HCT116 (cell line): ENCODE data around the gene EBLN2. TPM values are rescaled to one million over a fixed set of nuclear protein-coding genes. Genes with fewer than 3 reads are reported as not detected.

ENCODE experiments used
- ATAC-seq: fragments of 200-7000 bp; cut with Tn5 transposase; 2 replicates; pipeline ENCODE4 v1.9.1; 2020; ENCODE audit warnings: mild to moderate bottlenecking, moderate library complexity
- BruUV-seq: library from RNA; stranded (reverse); fragments of 400-500 nt; replicated peaks from 2 replicates; lab custom pipeline; 2021; lab: Mats Ljungman, UMichigan
- CTCF ChIA-PET: fragments of 300-600 bp; sonication (Branson Sonifier 250); formaldehyde crosslinking; loops from one replicate; lab custom pipeline; 2021; ENCODE audit warnings: antibody characterized with exemption; lab: Charles Lee
- POLR2A ChIA-PET: fragments of 300-600, 350-600 bp; sonication (Branson Sonifier 250); formaldehyde crosslinking; loops from one replicate; lab custom pipeline; 2021; ENCODE audit warnings: antibody characterized with exemption; lab: Charles Lee
- RAD21 ChIA-PET, 2 experiments: fragments of 300-600 bp; sonication (Branson Sonifier 250); formaldehyde crosslinking; loops; one replicate each; lab custom pipeline; 2023; ENCODE audit warnings: low total read pairs in 2 of 2; ENCODE audit not compliant: uncharacterized antibody in 2 of 2, unreplicated experiment in 2 of 2, low non-redundant PET in 1 of 2; lab: Charles Lee
- DNase-seq: peaks from one replicate; pipeline ENCODE4 v3.0.0-alpha.2; 2010; ENCODE audit warnings: low read depth, low spot score
- H2AFZ ChIP-seq: fragments of 200-600 bp; shearing (Covaris generic), sonication (generic); 2 replicates; pipeline ENCODE4 v1.6.1; 2017; ENCODE audit warnings: low read depth, mixed run types, mixed read lengths, antibody characterized with exemption, low read length; ENCODE audit not compliant: poor library complexity, severe bottlenecking
- H3K27ac ChIP-seq: 2 replicates; pipeline ENCODE4 v1.5.1; 2012; ENCODE audit warnings: low read depth, low read length
- H3K27me3 ChIP-seq: fragments of 200-600 bp; sonication (generic); 2 replicates; pipeline ENCODE4 v1.6.1; 2016; ENCODE audit warnings: mixed run types, low read length, mixed read lengths; ENCODE audit not compliant: insufficient read depth
- H3K36me3 ChIP-seq, 2 experiments: fragments of 200-500 bp in 1 of 2; fragments of 200-600 bp in 1 of 2; sonication (Bioruptor generic) in 1 of 2; sonication (generic) in 1 of 2; 2 replicates each; pipeline versions ENCODE4 v1.5.1 to v1.6.1; 2014 to 2016; ENCODE audit warnings: low read length in 2 of 2, inconsistent platforms in 1 of 2, mixed read lengths in 1 of 2, mixed run types in 1 of 2; ENCODE audit not compliant: insufficient read depth in 2 of 2, control insufficient read depth in 1 of 2
- H3K4me1 ChIP-seq, 2 experiments: fragments of 200-600 bp in 1 of 2; sonication (generic) in 1 of 2; 2 replicates each; pipeline versions ENCODE4 v1.5.1 to v1.6.1; 2012 to 2017; ENCODE audit warnings: low read length in 2 of 2, inconsistent platforms in 1 of 2, mild to moderate bottlenecking in 1 of 2, mixed read lengths in 1 of 2, mixed run types in 1 of 2, moderate library complexity in 1 of 2; ENCODE audit not compliant: insufficient read depth in 2 of 2, control insufficient read depth in 1 of 2
- H3K4me2 ChIP-seq: fragments of 200-600 bp; sonication (generic); 2 replicates; pipeline ENCODE4 v1.6.1; 2017; ENCODE audit warnings: mixed run types, low read length, mixed read lengths
- H3K4me3 ChIP-seq, 2 experiments: fragments of 200-600 bp in 1 of 2; sonication (generic) in 1 of 2; replicated peaks in 1 of 2; 2 replicates each; pipeline ENCODE4 v1.5.1; 2011 to 2016; ENCODE audit warnings: low read length in 2 of 2, control low read depth in 1 of 2, low read depth in 1 of 2, mild to moderate bottlenecking in 1 of 2, mixed read lengths in 1 of 2, mixed run types in 1 of 2
- H3K79me2 ChIP-seq: fragments of 200-600 bp; sonication (generic); 2 replicates; pipeline ENCODE4 v1.6.1; 2017; ENCODE audit warnings: mild to moderate bottlenecking, mixed run types, low read length, moderate library complexity, mixed read lengths; ENCODE audit not compliant: insufficient read depth
- H3K9ac ChIP-seq: fragments of 200-600 bp; sonication (generic); 2 replicates; pipeline ENCODE4 v1.6.1; 2016; ENCODE audit warnings: low read length, mixed read lengths
- H3K9me2 ChIP-seq: fragments of 200-600 bp; sonication (generic), shearing (Covaris generic); 2 replicates; pipeline ENCODE4 v1.6.1; 2017; ENCODE audit warnings: mixed run types, mild to moderate bottlenecking, moderate library complexity; ENCODE audit not compliant: insufficient read depth
- H3K9me3 ChIP-seq, 2 experiments: fragments of 200-500 bp in 1 of 2; fragments of 200-600 bp in 1 of 2; sonication (Bioruptor generic) in 1 of 2; sonication (generic) in 1 of 2; 2 replicates each; pipeline ENCODE4 v1.6.1; 2014 to 2017; ENCODE audit warnings: low read length in 2 of 2, mixed read lengths in 2 of 2, inconsistent platforms in 1 of 2, low read depth in 1 of 2, mild to moderate bottlenecking in 1 of 2, mixed run types in 1 of 2, moderate library complexity in 1 of 2; ENCODE audit not compliant: control insufficient read depth in 1 of 2, insufficient read depth in 1 of 2
- H4K20me1 ChIP-seq: fragments of 200-600 bp; sonication (generic), shearing (Covaris generic); 2 replicates; pipeline ENCODE4 v1.6.1; 2017; ENCODE audit warnings: mixed run types, mild to moderate bottlenecking, moderate library complexity; ENCODE audit not compliant: insufficient read depth
- CEBPB ChIP-seq: IDR thresholded peaks from 2 replicates; pipeline ENCODE4 v1.6.1; 2012; ENCODE audit warnings: low read depth
- EGR1 ChIP-seq: IDR thresholded peaks from 2 replicates; pipeline ENCODE4 v1.6.1; 2012; ENCODE audit warnings: low read depth
- ELF1 ChIP-seq: IDR thresholded peaks from 2 replicates; pipeline ENCODE4 v1.6.1; 2012; ENCODE audit warnings: low read depth, borderline replicate concordance
- EZH2 ChIP-seq: fragments of 200-600 bp; sonication (generic); IDR thresholded peaks from 2 replicates; pipeline ENCODE4 v1.6.1; 2017; ENCODE audit warnings: antibody characterized with exemption, mixed run types
- EZH2phosphoT487 ChIP-seq: fragments of 200-600 bp; IDR thresholded peaks from 2 replicates; pipeline ENCODE4 v1.6.1; 2018; ENCODE audit warnings: antibody characterized with exemption, borderline replicate concordance
- FOSL1 ChIP-seq: IDR thresholded peaks from 2 replicates; pipeline ENCODE4 v1.6.1; 2012; ENCODE audit warnings: low read depth
- JUND ChIP-seq: IDR thresholded peaks from 2 replicates; pipeline ENCODE4 v1.6.1; 2012
- POLR2A ChIP-seq: IDR thresholded peaks from 2 replicates; pipeline ENCODE4 v1.7.0; 2011; ENCODE audit warnings: borderline replicate concordance; ENCODE audit not compliant: insufficient read depth, insufficient read length; ENCODE audit errors: extremely low read depth
- POLR2AphosphoS5 ChIP-seq: IDR thresholded peaks from 2 replicates; pipeline ENCODE4 v1.6.1; 2011; ENCODE audit warnings: mild to moderate bottlenecking, low read depth, low read length, moderate library complexity
- RAD21 ChIP-seq: IDR thresholded peaks from 2 replicates; pipeline ENCODE4 v1.6.1; 2012; ENCODE audit warnings: low read depth, mild to moderate bottlenecking
- SP1 ChIP-seq: IDR thresholded peaks from 2 replicates; pipeline ENCODE4 v1.6.1; 2012; ENCODE audit warnings: low read depth
- SRF ChIP-seq: IDR thresholded peaks from 2 replicates; pipeline ENCODE4 v1.6.1; 2012; ENCODE audit warnings: low read depth
- TCF7L2 ChIP-seq: IDR thresholded peaks from 2 replicates; pipeline ENCODE4 v1.7.0; 2011; ENCODE audit warnings: borderline replicate concordance, inconsistent platforms; ENCODE audit not compliant: insufficient read depth, insufficient read length; ENCODE audit errors: extremely low read depth
- YY1 ChIP-seq: IDR thresholded peaks from 2 replicates; pipeline ENCODE4 v1.6.1; 2011; ENCODE audit warnings: low read length, low read depth, moderate library complexity, mild to moderate bottlenecking; ENCODE audit not compliant: insufficient replicate concordance; ENCODE audit errors: extremely low read depth
- ZFX ChIP-seq: fragments of 450-650 bp; IDR thresholded peaks from 2 replicates; pipeline ENCODE4 v1.6.1; 2017
- ZNF274 ChIP-seq: fragments of 200-500 bp; sonication (Bioruptor generic); IDR thresholded peaks from 2 replicates; pipeline ENCODE4 v1.6.1; 2014; ENCODE audit warnings: mild to moderate bottlenecking, low read depth, low read length, inconsistent platforms
- intact Hi-C: fragments of 100-400 bp; cut with micrococcal nuclease; formaldehyde crosslinking; loops from 2 replicates; pipeline ENCODE4 v1.10.0; 2022
- total RNA-seq: library from RNA; stranded (reverse); gene quantifications from one replicate; pipeline ENCODE4 v1.2.1, GENCODE V29; 2021; ENCODE audit not compliant: unreplicated experiment
- TF ChIP-seq, protein P1 (sequence below): IDR thresholded peaks from 2 replicates; pipeline ENCODE4 v1.6.1; 2012; ENCODE audit warnings: low read depth
- TF ChIP-seq, protein P2 (sequence below): IDR thresholded peaks from 2 replicates; pipeline ENCODE4 v1.6.1; 2011; ENCODE audit warnings: mild to moderate bottlenecking, low read length, moderate library complexity; ENCODE audit not compliant: insufficient replicate concordance; ENCODE audit errors: extremely low read depth
- TF ChIP-seq, protein P3 (sequence below), 3 experiments: fragments of 200-600 bp in 1 of 3; sonication (generic) in 1 of 3; IDR thresholded peaks in 2 of 3; conservative IDR thresholded peaks in 1 of 3; 2 replicates each; pipeline ENCODE4 v1.5.1; 2012 to 2017; ENCODE audit warnings: low read depth in 2 of 3, low read length in 2 of 3, antibody characterized with exemption in 1 of 3, borderline replicate concordance in 1 of 3, control low read depth in 1 of 3, mild to moderate bottlenecking in 1 of 3, mixed read lengths in 1 of 3, mixed run types in 1 of 3, moderate library complexity in 1 of 3; ENCODE audit not compliant: insufficient read depth in 1 of 3
- TF ChIP-seq, protein P4 (sequence below): IDR thresholded peaks from 2 replicates; pipeline ENCODE4 v1.6.1; 2012

Gene EBLN2
- total RNA-seq, 1 experiment from 2014 or later = 5.1 TPM

DNA sequence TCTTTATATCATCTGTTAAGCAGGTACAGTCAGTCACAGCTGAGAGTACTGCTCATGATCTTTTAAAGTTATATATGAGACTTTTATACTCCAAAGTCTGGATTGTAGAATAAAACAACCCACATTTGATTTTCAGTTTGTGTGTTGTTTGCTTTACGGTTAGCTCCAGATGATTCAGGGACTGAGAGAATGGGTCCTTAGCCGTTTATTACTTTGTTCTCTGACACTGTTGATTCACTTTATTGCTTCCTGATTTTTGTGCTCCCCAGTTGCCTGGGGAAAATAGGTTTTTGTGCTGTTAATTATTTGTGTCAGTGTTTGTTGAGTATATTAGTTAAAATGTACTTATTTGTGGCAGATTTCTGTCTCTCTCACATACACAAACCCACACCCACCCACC, 8.6 kb upstream of the EBLN2 start:
- CTCF ChIA-PET = no interaction called here
- peaks cover 41% of the 10 kb centered on the region for H4K20me1 ChIP-seq
- no peaks in the 10 kb centered on the region for H3K36me3 ChIP-seq
- no peak overlapping the region for H3K27ac ChIP-seq
- RAD21 ChIA-PET = no interaction called here
- H3K4me2 ChIP-seq = no peak overlapping the region
- ATAC-seq = no peak
- no peak for TF ChIP-seq ELF1
- TF ChIP-seq, protein P1, sequence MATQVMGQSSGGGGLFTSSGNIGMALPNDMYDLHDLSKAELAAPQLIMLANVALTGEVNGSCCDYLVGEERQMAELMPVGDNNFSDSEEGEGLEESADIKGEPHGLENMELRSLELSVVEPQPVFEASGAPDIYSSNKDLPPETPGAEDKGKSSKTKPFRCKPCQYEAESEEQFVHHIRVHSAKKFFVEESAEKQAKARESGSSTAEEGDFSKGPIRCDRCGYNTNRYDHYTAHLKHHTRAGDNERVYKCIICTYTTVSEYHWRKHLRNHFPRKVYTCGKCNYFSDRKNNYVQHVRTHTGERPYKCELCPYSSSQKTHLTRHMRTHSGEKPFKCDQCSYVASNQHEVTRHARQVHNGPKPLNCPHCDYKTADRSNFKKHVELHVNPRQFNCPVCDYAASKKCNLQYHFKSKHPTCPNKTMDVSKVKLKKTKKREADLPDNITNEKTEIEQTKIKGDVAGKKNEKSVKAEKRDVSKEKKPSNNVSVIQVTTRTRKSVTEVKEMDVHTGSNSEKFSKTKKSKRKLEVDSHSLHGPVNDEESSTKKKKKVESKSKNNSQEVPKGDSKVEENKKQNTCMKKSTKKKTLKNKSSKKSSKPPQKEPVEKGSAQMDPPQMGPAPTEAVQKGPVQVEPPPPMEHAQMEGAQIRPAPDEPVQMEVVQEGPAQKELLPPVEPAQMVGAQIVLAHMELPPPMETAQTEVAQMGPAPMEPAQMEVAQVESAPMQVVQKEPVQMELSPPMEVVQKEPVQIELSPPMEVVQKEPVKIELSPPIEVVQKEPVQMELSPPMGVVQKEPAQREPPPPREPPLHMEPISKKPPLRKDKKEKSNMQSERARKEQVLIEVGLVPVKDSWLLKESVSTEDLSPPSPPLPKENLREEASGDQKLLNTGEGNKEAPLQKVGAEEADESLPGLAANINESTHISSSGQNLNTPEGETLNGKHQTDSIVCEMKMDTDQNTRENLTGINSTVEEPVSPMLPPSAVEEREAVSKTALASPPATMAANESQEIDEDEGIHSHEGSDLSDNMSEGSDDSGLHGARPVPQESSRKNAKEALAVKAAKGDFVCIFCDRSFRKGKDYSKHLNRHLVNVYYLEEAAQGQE = no peak
- TF ChIP-seq FOSL1 = no peak
- TF ChIP-seq ZNF274 = no peak
- no peak for TF ChIP-seq POLR2AphosphoS5
- TF ChIP-seq EGR1 = no peak
- TF ChIP-seq SRF = no peak
- TF ChIP-seq, protein P2, sequence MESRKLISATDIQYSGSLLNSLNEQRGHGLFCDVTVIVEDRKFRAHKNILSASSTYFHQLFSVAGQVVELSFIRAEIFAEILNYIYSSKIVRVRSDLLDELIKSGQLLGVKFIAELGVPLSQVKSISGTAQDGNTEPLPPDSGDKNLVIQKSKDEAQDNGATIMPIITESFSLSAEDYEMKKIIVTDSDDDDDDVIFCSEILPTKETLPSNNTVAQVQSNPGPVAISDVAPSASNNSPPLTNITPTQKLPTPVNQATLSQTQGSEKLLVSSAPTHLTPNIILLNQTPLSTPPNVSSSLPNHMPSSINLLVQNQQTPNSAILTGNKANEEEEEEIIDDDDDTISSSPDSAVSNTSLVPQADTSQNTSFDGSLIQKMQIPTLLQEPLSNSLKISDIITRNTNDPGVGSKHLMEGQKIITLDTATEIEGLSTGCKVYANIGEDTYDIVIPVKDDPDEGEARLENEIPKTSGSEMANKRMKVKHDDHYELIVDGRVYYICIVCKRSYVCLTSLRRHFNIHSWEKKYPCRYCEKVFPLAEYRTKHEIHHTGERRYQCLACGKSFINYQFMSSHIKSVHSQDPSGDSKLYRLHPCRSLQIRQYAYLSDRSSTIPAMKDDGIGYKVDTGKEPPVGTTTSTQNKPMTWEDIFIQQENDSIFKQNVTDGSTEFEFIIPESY = no peak
- TF ChIP-seq JUND = no peak
- TF ChIP-seq POLR2A = no peak
- TF ChIP-seq ZFX = no peak
- TF ChIP-seq, protein P3, sequence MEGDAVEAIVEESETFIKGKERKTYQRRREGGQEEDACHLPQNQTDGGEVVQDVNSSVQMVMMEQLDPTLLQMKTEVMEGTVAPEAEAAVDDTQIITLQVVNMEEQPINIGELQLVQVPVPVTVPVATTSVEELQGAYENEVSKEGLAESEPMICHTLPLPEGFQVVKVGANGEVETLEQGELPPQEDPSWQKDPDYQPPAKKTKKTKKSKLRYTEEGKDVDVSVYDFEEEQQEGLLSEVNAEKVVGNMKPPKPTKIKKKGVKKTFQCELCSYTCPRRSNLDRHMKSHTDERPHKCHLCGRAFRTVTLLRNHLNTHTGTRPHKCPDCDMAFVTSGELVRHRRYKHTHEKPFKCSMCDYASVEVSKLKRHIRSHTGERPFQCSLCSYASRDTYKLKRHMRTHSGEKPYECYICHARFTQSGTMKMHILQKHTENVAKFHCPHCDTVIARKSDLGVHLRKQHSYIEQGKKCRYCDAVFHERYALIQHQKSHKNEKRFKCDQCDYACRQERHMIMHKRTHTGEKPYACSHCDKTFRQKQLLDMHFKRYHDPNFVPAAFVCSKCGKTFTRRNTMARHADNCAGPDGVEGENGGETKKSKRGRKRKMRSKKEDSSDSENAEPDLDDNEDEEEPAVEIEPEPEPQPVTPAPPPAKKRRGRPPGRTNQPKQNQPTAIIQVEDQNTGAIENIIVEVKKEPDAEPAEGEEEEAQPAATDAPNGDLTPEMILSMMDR (IDR thresholded peaks at IDR 0.05 in 2 of 3, conservative IDR thresholded peaks at IDR 0.05 in 1 of 3; ENCODE audit: borderline replicate concordance in 1 of 3, insufficient read depth in 1 of 3, low read depth in 2 of 3, low read length in 2 of 3) = no peak
- TF ChIP-seq CEBPB = no peak
- TF ChIP-seq TCF7L2 = no peak
- TF ChIP-seq EZH2 = no peak
- no peak for TF ChIP-seq EZH2phosphoT487
- no peak for TF ChIP-seq YY1
- TF ChIP-seq, protein P4, sequence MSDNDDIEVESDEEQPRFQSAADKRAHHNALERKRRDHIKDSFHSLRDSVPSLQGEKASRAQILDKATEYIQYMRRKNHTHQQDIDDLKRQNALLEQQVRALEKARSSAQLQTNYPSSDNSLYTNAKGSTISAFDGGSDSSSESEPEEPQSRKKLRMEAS = no peak
- TF ChIP-seq RAD21 = no peak
- TF ChIP-seq SP1 = no peak
- TF ChIP-seq, all 23 proteins: peak for 0
- no peaks in the 10 kb centered on the region for H3K4me1 ChIP-seq
- intact Hi-C loops = no loop called here
- no peak for DNase-seq
- no TSS peak for BruUV-seq
- no peak overlapping the region for H3K9ac ChIP-seq
- H3K4me3 ChIP-seq = no peak overlapping the region
- H3K79me2 ChIP-seq = peaks cover 51% of the 10 kb centered on the region
- no peaks in the 10 kb centered on the region for H3K9me3 ChIP-seq
- H2AFZ ChIP-seq = no peak overlapping the region
- H3K27me3 ChIP-seq = no peaks in the 10 kb centered on the region
- POLR2A ChIA-PET = no interaction called here
- H3K9me2 ChIP-seq = no peaks in the 10 kb centered on the region
